GM21825 (cell line): Measurements from ENCODE around the gene ZNF433.
"Not testable (repeated sequence)": the region's sequence is repeated elsewhere in the genome, so short reads cannot be mapped to it uniquely, and the experiment has no call there.

Experiments
- ATAC-seq: cut with Tn5 transposase; IDR thresholded peaks from one replicate; pipeline ENCODE4 v1.9.1; 2021; ENCODE audit warnings: mild to moderate bottlenecking, moderate library complexity; ENCODE audit not compliant: unreplicated experiment

Gene ZNF433

DNA sequence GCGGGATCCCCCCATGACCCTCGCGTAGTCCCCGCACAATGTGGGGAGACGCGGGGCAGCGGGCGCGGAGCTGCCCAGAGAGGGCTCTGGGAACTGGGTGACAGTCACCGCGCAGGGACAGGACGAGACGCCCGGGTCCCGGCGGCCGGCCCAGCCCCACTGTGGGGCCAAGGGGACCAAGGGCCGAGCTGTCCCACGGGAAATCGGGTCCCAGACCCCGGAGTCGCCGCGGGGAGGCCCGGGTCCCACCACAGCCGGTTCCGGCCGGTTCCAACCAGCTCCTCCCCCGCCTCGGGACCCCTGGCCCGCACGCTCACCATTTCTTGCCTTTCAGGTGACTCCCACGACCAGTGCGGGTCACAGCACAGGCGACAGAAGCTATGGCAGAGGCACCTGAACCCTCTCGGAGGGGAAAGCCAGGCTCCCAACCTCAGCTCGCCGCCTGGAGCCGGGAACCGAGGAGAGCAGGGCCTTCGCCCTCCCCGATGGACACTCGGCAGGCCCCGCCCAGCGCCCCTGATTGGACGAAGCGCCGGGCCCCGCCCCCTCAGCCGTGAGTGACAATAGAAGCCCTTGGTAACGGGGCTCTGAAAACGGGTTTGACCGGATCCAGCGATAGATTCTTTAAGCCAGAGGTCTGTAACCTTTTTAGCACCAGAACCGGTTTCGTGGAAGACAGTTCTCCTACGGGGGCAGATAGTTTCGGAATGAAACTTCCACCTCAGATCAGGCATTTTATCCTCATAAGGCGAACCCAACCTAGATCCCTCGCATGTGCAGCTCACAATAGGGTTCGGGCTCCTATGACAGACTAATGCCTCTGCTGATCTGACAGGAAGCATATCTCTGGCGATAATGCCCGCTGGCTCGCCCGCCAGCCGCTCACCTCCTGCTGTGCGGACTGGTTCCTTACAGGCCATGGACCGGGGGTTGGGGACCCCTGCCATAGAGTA lies at the start of gene ZNF433:
TSS of gene ZNF433 (minus strand) at position 460 of the 953 bp plus-strand sequence. CDS start at position 320, 140 bp downstream.
- peak; percentile 83 for ATAC-seq

GRCh38 chr19:12083336-12083735 lies 47.9 kb upstream of the ZNF433 start:
- not testable (repeated sequence) for ATAC-seq

- ATAC-seq: no peak
Observed at GRCh38 chr19:12077375-12077774, 41.9 kb upstream of the ZNF433 start.

DNA sequence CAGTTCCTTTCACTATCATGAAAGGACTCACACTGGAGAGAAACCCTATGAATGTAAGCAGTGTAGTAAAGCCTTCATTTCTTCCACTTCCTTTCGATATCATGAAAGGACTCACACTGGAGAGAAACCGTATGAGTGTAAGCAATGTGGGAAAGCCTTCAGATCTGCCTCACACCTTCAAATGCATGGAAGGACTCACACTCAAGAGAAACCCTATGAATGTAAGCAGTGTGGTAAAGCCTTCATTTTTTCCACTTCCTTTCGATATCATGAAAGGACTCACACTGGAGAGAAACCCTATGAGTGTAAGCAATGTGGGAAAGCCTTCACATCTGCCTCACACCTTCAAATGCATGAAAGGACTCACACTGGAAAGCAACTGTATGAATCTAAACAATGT lies 40.9 kb upstream of the ZNF433 start:
- ATAC-seq: not testable (repeated sequence)

GRCh38 chr19:12075538-12076139 lies 40.2 kb upstream of the ZNF433 start:
- no peak for ATAC-seq

GRCh38 chr19:12064590-12065538 lies 29.4 kb upstream of the ZNF433 start, which contains the start of gene ZNF844:
ZNF844 (plus strand) TSS chr19:12064731; CDS start chr19:12064874, 143 bp downstream.
- ATAC-seq: peak; percentile 78

- ATAC-seq: no peak
Observed at GRCh38 chr19:12055784-12056183, 20.3 kb upstream of the ZNF433 start.

GRCh38 chr19:12052497-12053169 lies 17.2 kb upstream of the ZNF433 start, which contains the start of gene ZNF878:
ZNF878 (minus strand) TSS chr19:12052961; CDS start chr19:12052801, 160 bp downstream.
- peak; percentile 83 for ATAC-seq

DNA sequence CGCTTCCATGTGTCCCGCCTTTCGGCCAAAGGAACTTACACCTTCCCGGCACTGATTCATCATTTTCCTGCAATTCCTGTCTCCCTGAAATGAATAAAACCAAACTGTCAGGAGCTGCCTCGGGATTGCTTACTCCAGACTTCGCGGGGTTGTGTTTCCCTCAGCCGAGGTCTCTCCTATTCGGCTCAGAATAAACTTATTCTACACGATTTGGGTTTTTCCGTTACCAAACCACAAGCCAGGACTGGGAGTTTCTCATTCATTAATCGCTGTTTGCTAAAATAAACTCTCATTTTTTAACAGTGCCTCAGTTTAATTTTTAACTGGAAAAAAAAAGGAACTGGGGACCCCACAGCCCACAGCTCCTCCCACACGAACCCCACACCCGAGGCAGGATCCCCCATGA lies 16.6 kb upstream of the ZNF433 start:
- ATAC-seq: no peak

DNA sequence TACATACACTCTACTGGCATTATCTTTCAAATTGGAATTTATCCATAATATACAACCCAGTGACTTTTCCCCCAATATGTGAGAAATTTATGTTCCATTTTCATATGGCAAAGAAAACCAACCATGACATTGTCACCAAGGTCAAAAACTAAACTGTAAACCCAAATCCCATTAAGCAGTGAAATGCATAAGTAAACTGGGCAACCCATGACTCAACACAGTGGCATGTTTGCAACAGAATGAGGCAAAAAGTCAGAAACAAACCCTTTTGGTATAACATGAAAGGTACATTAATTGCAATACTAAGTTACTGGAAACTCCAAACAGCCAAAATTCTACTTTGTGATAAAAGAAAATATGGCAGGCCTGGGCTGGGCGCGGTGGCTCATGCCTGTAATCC lies 12.4 kb upstream of the ZNF433 start:
- no peak for ATAC-seq

- ATAC-seq: no peak
Observed at GRCh38 chr19:12043752-12044422, 8.4 kb upstream of the ZNF433 start.

DNA sequence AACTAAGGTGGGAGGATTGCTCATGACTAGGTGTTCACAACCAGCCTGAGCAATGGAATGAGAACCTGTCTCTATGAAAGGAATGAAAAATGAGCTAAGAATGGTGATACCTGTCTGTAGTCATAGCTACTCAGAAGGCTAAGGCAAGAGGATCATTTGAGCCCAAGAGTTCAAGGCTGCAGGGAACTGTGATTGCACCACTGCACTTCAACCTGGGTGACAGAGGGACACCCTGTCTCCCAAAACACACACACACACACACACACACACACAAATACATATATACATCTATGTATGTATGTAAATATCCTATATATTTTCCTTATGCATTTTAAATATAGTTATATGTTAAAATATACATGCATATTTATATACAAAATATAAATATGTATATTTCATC lies 7.4 kb upstream of the ZNF433 start:
- ATAC-seq: no peak

- no peak for ATAC-seq
Observed at GRCh38 chr19:12034620-12035019, 859 bp downstream of the ZNF433 start.

- no peak for ATAC-seq
Observed at GRCh38 chr19:12034198-12034597, 1.3 kb downstream of the ZNF433 start.

GRCh38 chr19:12015753-12016116 lies 19.7 kb downstream of the ZNF433 start:
- no peak for ATAC-seq

GRCh38 chr19:12015015-12015752 lies 20.3 kb downstream of the ZNF433 start:
- ATAC-seq: no peak

DNA sequence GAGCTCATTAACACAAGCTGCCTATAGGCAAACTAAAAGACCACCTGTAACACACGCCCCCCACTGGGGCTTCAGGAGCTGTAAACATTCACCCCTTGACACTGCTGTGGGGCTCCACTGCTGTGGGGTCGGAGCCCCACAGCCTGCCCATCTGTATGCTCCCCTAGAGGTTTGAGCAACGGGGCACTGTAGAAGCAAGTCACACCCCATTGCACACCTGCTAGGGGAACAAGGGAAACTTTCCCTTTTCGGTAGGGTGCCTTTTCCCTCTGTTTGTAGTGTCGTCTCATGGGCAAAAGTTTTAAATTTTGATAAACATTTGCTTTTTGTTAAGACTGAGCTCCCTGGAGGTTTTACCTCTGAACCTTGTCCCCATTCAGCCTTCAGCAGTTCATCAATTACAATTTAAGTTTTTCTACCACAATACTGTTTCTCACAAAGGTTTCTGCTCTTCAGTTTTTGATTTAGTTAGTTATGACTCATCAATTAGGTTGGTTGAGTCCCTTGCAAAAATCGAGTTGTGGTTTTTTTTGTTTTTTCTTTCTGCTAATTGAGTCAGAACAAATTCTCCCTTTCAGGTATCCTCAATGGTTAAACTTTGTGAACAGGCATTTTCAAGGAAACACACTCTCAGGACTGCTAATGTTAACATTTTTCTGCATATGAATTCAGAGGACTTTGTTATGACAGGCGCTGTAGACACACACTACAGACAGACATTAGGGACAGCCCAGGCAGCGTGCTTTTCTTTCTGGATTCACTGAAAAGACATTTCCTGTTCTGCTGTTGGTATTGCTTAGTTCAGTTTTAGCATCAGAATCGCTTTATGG lies 35.1 kb downstream of the ZNF433 start:
- peak; percentile 54 for ATAC-seq

GRCh38 chr19:11995174-11995573 lies 40.3 kb downstream of the ZNF433 start:
- no peak for ATAC-seq
